IPS-11a (cell line): ENCODE data around the gene NCKAP1.
"Not testable (repeated sequence)": the region's sequence is repeated elsewhere in the genome, so short reads cannot be mapped to it uniquely, and the experiment has no call there.

Experiments used
- H3K4me3 ChIP-seq: one replicate; pipeline ENCODE4 v1.5.1; 2013; ENCODE audit warnings: low read depth, low read length, control low read depth

NCKAP1 gene

GRCh38 chr2:182880100-182880499 is 158.2 kb downstream of the NCKAP1 start:
- not testable (repeated sequence) for H3K4me3 ChIP-seq

GRCh38 chr2:182876653-182877052 is 161.6 kb downstream of the NCKAP1 start:
- H3K4me3 ChIP-seq = not testable (repeated sequence)

- H3K4me3 ChIP-seq = no peak overlapping the region
These were observed 168.0 kb downstream of the NCKAP1 start for GRCh38 chr2:182870227-182870626.

GRCh38 chr2:182868054-182868796 is 170.0 kb downstream of the NCKAP1 start:
- H3K4me3 ChIP-seq = no peak overlapping the region

- H3K4me3 ChIP-seq = peak overlapping the region; percentile 64
These were observed 170.7 kb downstream of the NCKAP1 start for GRCh38 chr2:182867426-182868053.

GRCh38 chr2:182866461-182867406 is 171.5 kb downstream of the NCKAP1 start, which contains the start of gene FRZB:
Gene FRZB, minus strand, starts transcription at chr2:182866637. Its CDS starts 85 bp downstream, at chr2:182866552.
- peak within 1 kb of the TSS; percentile 64 for H3K4me3 ChIP-seq

- H3K4me3 ChIP-seq = peak overlapping the region; percentile 64
These were observed 172.2 kb downstream of the NCKAP1 start for GRCh38 chr2:182866095-182866460.

GRCh38 chr2:182864949-182865570 is 173.2 kb downstream of the NCKAP1 start:
- H3K4me3 ChIP-seq = no peak overlapping the region

- no peak overlapping the region for H3K4me3 ChIP-seq
These were observed 174.6 kb downstream of the NCKAP1 start for GRCh38 chr2:182863642-182864041.

GRCh38 chr2:182862091-182862490 is 176.2 kb downstream of the NCKAP1 start:
- no peak overlapping the region for H3K4me3 ChIP-seq

GRCh38 chr2:182860858-182861257 is 177.4 kb downstream of the NCKAP1 start:
- H3K4me3 ChIP-seq = no peak overlapping the region
